Endometrial microvascular endothelial cells (primary cell): Measurements from ENCODE around the gene TRMT13. TPM values are rescaled to one million over a fixed set of nuclear protein-coding genes. Genes with fewer than 3 reads are reported as not detected.
"Not testable (repeated sequence)": the region's sequence is repeated elsewhere in the genome, so short reads cannot be mapped to it uniquely, and the experiment has no call there.

Experiments used
- in situ Hi-C: cut with HindIII; loops from 2 replicates; pipeline ENCODE4 v1.10.0; 2017; ENCODE audit warnings: low sequenced_read_pairs, low pct_unique_long_range_greater_than_20kb; ENCODE audit errors: inconsistent ontology term
- total RNA-seq: library from RNA; depleted of rRNA; stranded (reverse); fragments of >200 nt; gene quantifications from one replicate; pipeline ENCODE4 v1.2.3, GENCODE V29; 2015; ENCODE audit errors: inconsistent ontology term

The TRMT13 gene
- total RNA-seq, 1 donor from 2014 or later = 13.3 TPM

- in situ Hi-C loops = no loop called here
Observed at GRCh38 chr1:100151679-100152078, 18.7 kb downstream of the TRMT13 start.

GRCh38 chr1:100152271-100152670, 19.3 kb downstream of the TRMT13 start:
- in situ Hi-C loops = no loop called here

- in situ Hi-C loops = no loop called here
Observed at GRCh38 chr1:100162881-100163280, 29.9 kb downstream of the TRMT13 start.

DNA sequence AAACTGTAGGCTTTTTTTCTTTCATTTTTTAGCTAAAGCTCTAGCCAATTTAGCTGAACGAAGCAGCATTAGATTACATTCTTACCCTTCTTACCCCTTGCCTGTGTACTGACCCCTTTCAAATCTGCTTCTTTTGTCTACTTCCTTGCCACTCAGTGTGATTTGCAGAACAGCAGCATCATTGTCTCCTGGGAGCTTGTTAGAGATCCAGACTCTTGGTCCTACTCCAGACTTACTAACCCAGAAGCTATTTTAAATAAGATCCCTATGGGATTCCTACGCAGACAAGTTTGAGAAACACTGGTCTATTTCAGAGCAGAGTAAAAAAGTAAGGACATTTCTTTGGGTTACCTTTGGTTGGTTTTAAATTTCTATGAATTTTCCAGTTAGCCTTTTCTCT, 31.3 kb downstream of the TRMT13 start:
- in situ Hi-C loops = no loop called here

DNA sequence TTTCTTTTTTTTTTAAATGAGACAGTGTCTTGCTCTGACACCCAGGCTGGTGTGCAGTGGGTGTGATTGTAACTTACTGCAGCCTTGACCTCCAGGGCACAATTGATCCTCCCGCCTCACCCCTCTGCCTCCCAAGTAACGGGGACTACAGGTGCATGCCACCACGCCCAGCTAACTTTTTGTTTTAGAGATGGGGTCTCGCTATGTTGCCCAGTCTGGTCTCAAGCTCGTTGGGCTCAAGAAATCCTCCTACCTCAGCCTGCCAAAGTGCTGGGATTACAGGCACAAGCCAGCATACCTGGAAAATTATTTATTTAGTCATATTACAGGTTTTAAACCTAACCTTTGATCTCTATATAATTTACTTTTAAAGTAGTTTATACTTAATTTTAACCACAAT, 31.7 kb downstream of the TRMT13 start:
- in situ Hi-C loops = no loop called here

GRCh38 chr1:100168051-100168450, 35.1 kb downstream of the TRMT13 start:
- in situ Hi-C loops = no loop called here

- in situ Hi-C loops = no loop called here
Observed at GRCh38 chr1:100177295-100178041, 44.5 kb downstream of the TRMT13 start.

DNA sequence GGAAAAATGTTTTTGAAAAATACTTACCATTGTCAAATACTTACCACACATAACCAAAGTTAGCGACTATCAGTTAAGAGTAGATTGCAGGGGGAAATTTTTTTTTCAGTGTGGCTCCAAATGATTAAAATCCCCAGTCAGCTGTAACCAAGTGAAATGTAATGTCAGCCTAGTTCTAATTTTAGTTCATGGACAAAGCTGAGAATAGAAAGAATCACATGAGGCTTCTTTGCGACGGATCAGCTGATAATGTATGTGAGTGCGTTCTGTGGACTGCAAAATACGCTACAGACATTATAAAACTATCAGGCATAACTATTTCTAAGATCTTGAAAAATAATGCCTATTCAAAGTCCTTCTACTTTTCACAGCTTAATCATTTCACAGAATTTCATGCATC, 45.1 kb downstream of the TRMT13 start, which contains the start of gene LRRC39:
TSS of gene LRRC39 (minus strand) at position 166 of the 400 bp plus-strand sequence. CDS start 9,740 bp downstream, outside the sequence.
- in situ Hi-C loops = no loop called here

DNA sequence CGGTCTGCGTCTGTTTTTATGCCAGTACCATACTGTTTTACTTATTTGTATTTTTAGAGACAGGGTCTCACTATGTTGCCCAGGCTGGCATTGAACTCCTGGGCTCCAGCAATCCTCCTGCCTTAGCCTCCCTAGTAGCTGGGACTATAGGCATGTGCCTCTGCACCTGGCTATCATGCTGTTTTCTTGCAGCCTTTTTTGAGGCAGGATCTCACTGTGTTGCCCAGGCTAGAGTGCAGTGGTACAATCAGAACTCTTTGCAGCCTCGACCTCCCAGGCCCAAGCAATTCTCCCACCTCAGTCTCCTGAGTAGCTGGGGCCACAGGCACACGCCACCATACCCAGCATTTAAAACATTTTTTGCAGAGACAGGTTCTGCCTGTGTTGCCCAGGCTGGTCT, 50.4 kb downstream of the TRMT13 start:
- in situ Hi-C loops = no loop called here

- in situ Hi-C loops = no loop called here
Observed at GRCh38 chr1:100184536-100184935, 51.6 kb downstream of the TRMT13 start.

GRCh38 chr1:100187912-100188311, 54.9 kb downstream of the TRMT13 start:
- in situ Hi-C loops = no loop called here

DNA sequence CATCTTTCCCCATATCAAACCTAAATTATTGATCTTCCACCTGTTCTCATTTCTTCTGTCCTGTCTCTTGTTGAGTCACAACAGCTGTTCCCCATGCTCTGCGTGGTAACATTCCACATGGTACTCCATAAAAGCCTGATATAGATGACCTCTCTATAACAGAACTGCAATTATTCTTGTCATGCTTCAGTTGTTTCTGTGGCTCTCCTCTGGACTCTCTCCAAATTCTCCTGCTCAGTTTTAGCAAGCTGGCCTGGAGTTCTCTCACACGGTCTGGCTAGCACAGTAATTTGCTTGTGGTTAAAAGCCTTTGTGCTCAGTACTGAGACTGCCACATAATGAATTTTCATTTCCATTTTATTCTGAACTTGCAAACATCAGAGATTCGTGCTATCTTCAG, 55.7 kb downstream of the TRMT13 start:
- in situ Hi-C loops = no loop called here

- in situ Hi-C loops = no loop called here
Observed at GRCh38 chr1:100198596-100198995, 65.6 kb downstream of the TRMT13 start.

DNA sequence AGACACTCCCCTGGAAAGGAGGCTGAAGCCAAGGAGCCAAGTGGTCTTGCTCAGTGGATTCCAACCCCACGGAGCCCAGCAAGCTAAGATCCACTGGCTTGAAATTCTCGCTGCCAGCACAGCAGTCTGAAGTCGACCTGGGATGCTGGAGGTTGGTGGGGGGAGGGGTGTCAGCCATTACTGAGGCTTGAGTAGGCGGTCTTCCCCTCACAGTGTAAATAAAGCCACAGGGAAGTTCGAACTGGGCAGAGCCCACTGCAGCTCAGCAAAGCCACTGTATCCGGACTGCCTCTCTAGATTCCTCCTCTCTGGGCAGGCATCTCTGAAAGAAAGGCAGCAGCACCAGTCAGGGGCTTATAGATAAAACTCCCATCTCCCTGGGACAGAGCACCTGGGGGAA, 67.1 kb downstream of the TRMT13 start:
- in situ Hi-C loops = not testable (repeated sequence)

Other genes starting within 250 kb of the TRMT13 start
- 20.5 TPM for gene SLC35A3, start 163.2 kb upstream of the TRMT13 start, total RNA-seq
- gene SASS6, start 233 bp upstream of the TRMT13 start, total RNA-seq = 4.8 TPM
- gene LRRC39, start 45.1 kb downstream of the TRMT13 start, total RNA-seq = not detected
- gene DBT, start 116.7 kb downstream of the TRMT13 start, total RNA-seq = 2.8 TPM
- 42.4 TPM for gene RTCA, start 133.1 kb downstream of the TRMT13 start, total RNA-seq
- 10.0 TPM for gene CDC14A, start 219.3 kb downstream of the TRMT13 start, total RNA-seq